Vagina (tissue), 2 donors: ENCODE results near the gene TBCEL. TPM values are rescaled to one million over a fixed set of nuclear protein-coding genes. Genes with fewer than 3 reads are reported as not detected.
"Not testable (repeated sequence)": the region's sequence is repeated elsewhere in the genome, so short reads cannot be mapped to it uniquely, and the experiment has no call there.

ENCODE experiments used
- DNase-seq, 2 donors: peaks; one replicate each; pipeline ENCODE4 v3.0.0-alpha.2; 2017; ENCODE audit errors: extremely low spot score in 2 of 2
- H3K27ac ChIP-seq: fragments of 200-600 bp; sonication (generic); one replicate; pipeline ENCODE4 v1.5.1; 2019
- H3K27me3 ChIP-seq: fragments of 200-600 bp; sonication (generic); one replicate; pipeline ENCODE4 v1.5.1; 2019
- H3K36me3 ChIP-seq, 2 donors: fragments of 200-600 bp; sonication (generic); one replicate each; pipeline ENCODE4 v1.5.1; 2017 to 2019
- H3K4me1 ChIP-seq: fragments of 200-600 bp; sonication (generic); one replicate; pipeline ENCODE4 v1.5.1; 2019
- H3K4me3 ChIP-seq, 2 donors: fragments of 200-600 bp; sonication (generic); 1 replicate in 1 of 2; 2 replicates in 1 of 2; pipeline ENCODE4 v1.5.1; 2016 to 2019
- H3K9me3 ChIP-seq: fragments of 200-600 bp; sonication (generic); one replicate; pipeline ENCODE4 v1.5.1; 2019
- CTCF ChIP-seq, 3 experiments: fragments of 450-650 bp in 2 of 3; fragments of 200-600 bp in 1 of 3; sonication (generic) in 1 of 3; IDR thresholded peaks; one replicate each; pipeline ENCODE4 v1.5.1; 2017 to 2019; ENCODE audit warnings: antibody characterized with exemption in 3 of 3, mild to moderate bottlenecking in 2 of 3, moderate library complexity in 2 of 3
- POLR2A ChIP-seq, 2 donors: fragments of 450-650 bp; IDR thresholded peaks; one replicate each; pipeline ENCODE4 v1.6.1; 2017; ENCODE audit warnings: antibody characterized with exemption in 2 of 2, mild to moderate bottlenecking in 2 of 2, moderate library complexity in 2 of 2
- POLR2AphosphoS5 ChIP-seq, 2 donors: sonication (generic); formaldehyde crosslinking; IDR thresholded peaks; one replicate each; pipeline ENCODE4 v1.9.0; 2017; ENCODE audit warnings: antibody characterized with exemption in 2 of 2, mild to moderate bottlenecking in 2 of 2, low read depth in 1 of 2; ENCODE audit not compliant: insufficient read depth in 1 of 2
- intact Hi-C: fragments of 100-400 bp; cut with DNase I; formaldehyde crosslinking; loops from one replicate; pipeline ENCODE4 v1.15.1; 2023
- total RNA-seq: library from RNA; depleted of rRNA; stranded (reverse); fragments of >200 nt; gene quantifications from one replicate; pipeline ENCODE4 v1.2.3, GENCODE V29; 2016

Gene TBCEL
- total RNA-seq, 1 donor from 2014 or later = 19.2 TPM

- no peak for DNase-seq
- intact Hi-C loops = no loop called here
- H3K27me3 ChIP-seq = no peaks in the 10 kb centered on the region
- peaks cover 17% of the 10 kb centered on the region for H3K4me1 ChIP-seq
- no peak overlapping the region for H3K4me3 ChIP-seq
- no peaks in the 10 kb centered on the region for H3K9me3 ChIP-seq
- no peaks in the 10 kb centered on the region for H3K36me3 ChIP-seq
- TF ChIP-seq POLR2AphosphoS5 (IDR thresholded peaks at IDR 0.05; ENCODE audit: insufficient read depth in 1 of 2, low read depth in 1 of 2) (no peak), POLR2A (IDR thresholded peaks at IDR 0.05) (no peak), CTCF (IDR thresholded peaks at IDR 0.05) (no peak)
- H3K27ac ChIP-seq = no peak overlapping the region
These were observed 5.3 kb downstream of the TBCEL start for GRCh38 chr11:121029153-121029552.

GRCh38 chr11:121029813-121030445, 6.0 kb downstream of the TBCEL start:
- Histone ChIP-seq H3K4me3 (no peak overlapping the region), H3K27ac (no peak overlapping the region), H3K27me3 (no peaks in the 10 kb centered on the region), H3K36me3 (no peaks in the 10 kb centered on the region), H3K9me3 (no peaks in the 10 kb centered on the region), H3K4me1 (peaks cover 9% of the 10 kb centered on the region)
- TF ChIP-seq POLR2AphosphoS5 (IDR thresholded peaks at IDR 0.05; ENCODE audit: insufficient read depth in 1 of 2, low read depth in 1 of 2) (no peak), POLR2A (IDR thresholded peaks at IDR 0.05) (no peak), CTCF (IDR thresholded peaks at IDR 0.05) (no peak)
- intact Hi-C loops = no loop called here
- DNase-seq = no peak

GRCh38 chr11:121031167-121031566, 7.3 kb downstream of the TBCEL start:
- H3K9me3 ChIP-seq = no peaks in the 10 kb centered on the region
- H3K36me3 ChIP-seq = no peaks in the 10 kb centered on the region
- intact Hi-C loops = no loop called here
- no peaks in the 10 kb centered on the region for H3K4me1 ChIP-seq
- no peak for DNase-seq
- H3K4me3 ChIP-seq = no peak overlapping the region
- no peak overlapping the region for H3K27ac ChIP-seq
- TF ChIP-seq CTCF (IDR thresholded peaks at IDR 0.05) = no peak
- no peak for TF ChIP-seq POLR2AphosphoS5 (IDR thresholded peaks at IDR 0.05; ENCODE audit: insufficient read depth in 1 of 2, low read depth in 1 of 2)
- H3K27me3 ChIP-seq = no peaks in the 10 kb centered on the region

GRCh38 chr11:121031648-121032047, 7.7 kb downstream of the TBCEL start:
- not testable (repeated sequence) for H3K4me3 ChIP-seq

GRCh38 chr11:121032546-121032945, 8.6 kb downstream of the TBCEL start:
- Histone ChIP-seq H3K36me3 (no peaks in the 10 kb centered on the region), H3K27ac (no peak overlapping the region), H3K9me3 (no peaks in the 10 kb centered on the region), H3K4me3 (no peak overlapping the region), H3K27me3 (no peaks in the 10 kb centered on the region), H3K4me1 (no peaks in the 10 kb centered on the region)
- TF ChIP-seq POLR2AphosphoS5 (IDR thresholded peaks at IDR 0.05; ENCODE audit: insufficient read depth in 1 of 2, low read depth in 1 of 2) (no peak), CTCF (IDR thresholded peaks at IDR 0.05) (no peak), POLR2A (IDR thresholded peaks at IDR 0.05) (no peak)
- intact Hi-C loops = no loop called here
- no peak for DNase-seq

More at GRCh38 chr11:121031648-121032047, 7.7 kb downstream of the TBCEL start:
- H3K36me3 ChIP-seq, H3K27me3 ChIP-seq, H3K27ac ChIP-seq, H3K4me1 ChIP-seq, intact Hi-C loops, H3K9me3 ChIP-seq, DNase-seq: not testable (repeated sequence)
